IPS-NIHi11 (cell line): ENCODE results near the gene DNASE1.

ENCODE experiments used
- DNase-seq: peaks from one replicate; pipeline ENCODE4 v3.0.0; 2012; ENCODE audit warnings: mixed read lengths, low spot score

DNASE1 gene

DNA sequence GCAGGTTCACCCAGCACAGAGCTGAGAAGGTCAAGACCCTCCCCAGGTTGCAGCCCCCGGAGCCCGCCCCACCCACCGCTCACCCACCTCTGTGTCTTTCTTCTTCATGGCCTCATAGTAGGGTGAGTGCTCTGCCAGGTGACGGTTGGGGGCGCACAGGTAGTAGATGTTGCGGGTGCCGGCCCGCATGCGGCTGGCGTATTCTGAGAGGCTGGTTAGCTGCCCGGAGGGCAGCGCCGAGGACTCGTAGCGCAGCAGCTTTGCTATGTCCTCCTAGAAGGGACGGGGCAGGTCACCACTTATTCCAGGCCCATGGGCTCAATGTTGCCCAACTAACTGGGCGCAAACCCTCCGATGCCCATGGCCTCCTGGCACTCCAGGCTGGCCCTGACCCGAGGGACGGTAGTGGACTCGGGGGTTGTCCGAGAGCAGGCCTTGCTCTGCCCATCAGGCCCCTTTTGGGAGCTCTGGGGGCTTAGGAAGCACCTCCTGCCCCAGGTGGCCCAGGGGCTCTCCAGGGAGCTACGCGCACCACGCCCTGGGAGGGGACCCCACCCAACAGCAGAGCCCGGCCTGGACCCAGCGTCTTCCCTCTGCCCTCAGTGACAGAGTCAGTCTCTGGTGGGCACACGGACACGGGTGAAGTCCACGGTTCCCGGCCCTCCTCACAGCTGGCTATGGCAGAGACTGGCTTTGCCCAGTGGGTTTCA, 9.9 kb downstream of the DNASE1 start:
- no peak for DNase-seq

DNA sequence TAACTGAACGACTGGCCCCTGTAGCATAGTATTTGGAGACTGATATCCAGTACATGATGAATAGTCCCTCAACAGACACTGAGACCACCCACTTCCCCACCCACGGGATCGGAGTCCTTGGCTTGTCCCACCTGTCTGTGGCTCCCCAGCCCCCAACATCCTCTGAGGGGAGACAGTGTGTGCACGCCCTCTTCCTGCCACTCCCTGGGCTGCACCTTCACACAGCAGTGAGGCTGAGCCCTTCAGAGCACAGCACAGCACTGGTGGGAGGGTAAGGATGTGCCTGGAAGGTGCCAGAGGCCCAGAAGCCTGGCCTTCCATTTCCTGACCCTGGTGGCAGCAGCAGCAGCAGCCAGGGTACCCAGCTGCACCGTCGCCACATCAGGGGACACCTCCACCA, 11.0 kb downstream of the DNASE1 start:
- DNase-seq: no peak

DNA sequence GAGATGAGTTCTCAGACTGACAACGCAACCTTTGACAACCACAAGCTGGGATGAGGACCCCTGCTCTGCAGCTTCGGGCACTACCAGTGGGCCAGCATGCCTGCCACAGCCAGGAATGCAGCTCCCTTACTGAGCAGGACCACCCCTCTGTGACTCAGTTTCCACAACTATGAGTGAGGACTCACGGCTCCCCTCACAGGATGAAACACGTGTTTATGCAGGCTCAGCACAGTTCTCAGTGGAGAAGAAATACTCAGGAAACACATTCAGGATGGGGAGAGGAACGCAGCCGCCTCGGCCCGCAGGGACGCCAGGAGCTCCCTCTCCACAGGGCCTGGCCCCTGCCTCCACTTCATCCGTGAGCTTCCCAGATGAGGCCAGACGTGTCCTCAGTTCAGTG, 14.1 kb downstream of the DNASE1 start:
- no peak for DNase-seq

GRCh38 chr16:3669082-3669481, 14.6 kb downstream of the DNASE1 start:
- no peak for DNase-seq

- DNase-seq: no peak
These were observed 16.2 kb downstream of the DNASE1 start for GRCh38 chr16:3670711-3671110.

GRCh38 chr16:3671424-3671823, 16.9 kb downstream of the DNASE1 start:
- DNase-seq: no peak

GRCh38 chr16:3672571-3673041, 18.1 kb downstream of the DNASE1 start:
- DNase-seq: no peak

- no peak for DNase-seq
These were observed 18.7 kb downstream of the DNASE1 start for GRCh38 chr16:3673201-3673600.

DNA sequence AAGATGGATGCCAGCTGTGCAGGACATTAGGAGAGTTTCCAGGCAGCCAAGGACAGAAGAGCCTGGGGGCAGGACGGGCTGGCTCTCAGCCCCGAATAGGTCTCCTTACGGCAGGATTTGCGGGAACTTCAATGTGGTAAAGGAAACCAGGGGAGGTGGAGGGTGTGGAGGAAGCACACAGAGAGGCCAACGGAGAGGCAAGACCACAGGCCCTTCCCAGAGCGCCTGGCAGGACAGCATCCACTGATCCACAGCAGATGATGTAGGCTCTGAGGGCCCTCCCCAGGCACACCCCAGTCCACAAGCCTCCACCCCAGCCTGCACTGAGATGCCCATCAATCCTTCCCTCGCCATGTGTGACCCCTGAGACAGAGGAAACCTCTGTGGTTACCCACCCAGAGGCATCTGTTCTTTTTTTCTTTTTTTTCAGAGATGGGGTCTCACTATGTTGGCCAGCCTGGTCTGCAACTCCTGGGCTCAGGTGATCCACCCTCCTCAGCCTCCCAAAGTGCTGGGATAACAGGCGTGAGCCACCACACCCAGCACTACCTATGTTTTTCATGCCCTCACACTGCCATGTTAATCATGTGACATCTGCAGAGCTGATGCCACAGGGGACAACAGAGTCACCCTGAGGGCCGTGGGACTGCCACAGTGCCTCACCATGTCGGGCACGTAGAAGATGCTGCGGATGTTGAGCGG, 19.3 kb downstream of the DNASE1 start:
- no peak for DNase-seq

DNA sequence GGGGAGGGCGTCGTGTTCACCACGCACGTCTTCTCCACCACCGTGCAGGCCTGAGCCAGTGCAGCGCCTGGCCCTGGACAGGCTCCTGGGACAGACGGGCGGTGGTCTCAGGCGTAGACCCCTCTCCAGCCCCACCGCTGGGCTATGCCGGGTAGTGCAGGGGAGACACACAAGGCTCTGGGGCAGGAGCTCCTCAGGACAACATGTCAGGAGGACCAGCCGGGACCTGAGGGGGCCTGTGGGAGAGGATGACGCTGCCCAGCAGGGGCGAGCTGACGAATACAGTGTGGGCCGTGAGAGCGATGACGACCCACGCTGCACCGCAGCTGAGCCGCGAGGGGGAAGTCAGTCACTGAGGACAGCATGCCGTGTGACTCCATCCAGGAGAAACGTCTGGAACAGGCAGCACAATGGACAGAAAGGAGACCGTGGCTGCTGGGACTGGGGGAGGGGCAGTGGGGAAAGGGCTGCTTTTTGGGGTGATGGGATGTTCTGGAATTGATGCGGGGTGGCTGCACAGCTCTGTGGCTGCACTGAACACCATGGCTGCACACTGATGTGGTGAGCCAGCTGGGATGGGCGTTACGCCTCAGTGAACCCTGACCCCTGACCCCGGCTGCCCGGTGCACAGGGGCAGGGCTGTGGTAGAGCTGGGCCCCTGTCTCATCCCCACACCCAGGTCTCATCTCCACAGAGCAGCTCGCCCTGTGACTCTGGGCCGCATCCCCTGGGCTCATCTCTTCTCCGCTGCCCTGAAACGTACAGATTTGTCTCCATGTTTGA, 20.2 kb downstream of the DNASE1 start:
- peak; percentile 80 for DNase-seq

GRCh38 chr16:3675601-3676130, 21.2 kb downstream of the DNASE1 start:
- DNase-seq: no peak

GRCh38 chr16:3677994-3678393, 23.5 kb downstream of the DNASE1 start:
- DNase-seq: no peak

DNA sequence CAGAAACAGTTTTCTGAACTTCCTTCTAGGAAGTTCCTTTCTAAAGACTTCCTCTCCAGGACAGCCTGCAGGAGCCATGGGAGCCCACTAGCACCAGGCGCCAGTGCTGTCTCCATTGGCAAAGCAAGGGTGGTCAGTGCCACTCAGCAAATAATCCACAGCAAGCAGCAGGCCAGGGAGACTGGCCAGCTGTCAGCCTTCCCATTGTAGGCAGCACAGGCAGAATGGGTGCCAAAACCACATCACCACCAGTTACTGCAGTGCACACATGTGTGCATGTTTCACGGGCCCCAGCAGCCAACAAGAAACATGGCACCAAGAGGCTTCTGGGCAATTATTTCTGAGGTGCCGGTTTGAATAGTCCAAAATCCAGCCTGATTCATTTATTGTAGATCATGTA, 26.7 kb downstream of the DNASE1 start:
- no peak for DNase-seq

GRCh38 chr16:3687021-3687420, 32.5 kb downstream of the DNASE1 start:
- no peak for DNase-seq

DNA sequence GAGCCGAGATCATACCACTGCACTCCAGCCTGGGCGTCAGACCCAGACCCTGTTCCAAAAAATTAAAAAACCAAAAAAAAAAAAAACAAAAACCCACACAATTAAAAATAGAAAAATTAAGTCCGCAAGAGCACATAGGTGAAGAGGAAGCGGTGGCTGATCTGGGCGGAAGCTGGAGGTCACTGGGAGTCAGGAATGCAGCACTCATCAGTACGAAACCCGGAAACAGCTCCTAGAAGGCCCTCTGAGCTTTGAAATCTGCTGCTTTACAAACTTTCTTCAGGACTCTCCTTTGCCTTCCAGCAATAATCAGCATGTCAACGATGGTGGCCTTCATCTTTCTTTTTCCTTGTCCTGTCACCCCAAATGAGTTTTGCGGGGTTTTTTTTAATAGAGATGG, 33.3 kb downstream of the DNASE1 start:
- DNase-seq: no peak

GRCh38 chr16:3689731-3690130, 35.2 kb downstream of the DNASE1 start:
- DNase-seq: no peak

GRCh38 chr16:3690470-3690928, 36.0 kb downstream of the DNASE1 start:
- DNase-seq: peak; percentile 92

DNA sequence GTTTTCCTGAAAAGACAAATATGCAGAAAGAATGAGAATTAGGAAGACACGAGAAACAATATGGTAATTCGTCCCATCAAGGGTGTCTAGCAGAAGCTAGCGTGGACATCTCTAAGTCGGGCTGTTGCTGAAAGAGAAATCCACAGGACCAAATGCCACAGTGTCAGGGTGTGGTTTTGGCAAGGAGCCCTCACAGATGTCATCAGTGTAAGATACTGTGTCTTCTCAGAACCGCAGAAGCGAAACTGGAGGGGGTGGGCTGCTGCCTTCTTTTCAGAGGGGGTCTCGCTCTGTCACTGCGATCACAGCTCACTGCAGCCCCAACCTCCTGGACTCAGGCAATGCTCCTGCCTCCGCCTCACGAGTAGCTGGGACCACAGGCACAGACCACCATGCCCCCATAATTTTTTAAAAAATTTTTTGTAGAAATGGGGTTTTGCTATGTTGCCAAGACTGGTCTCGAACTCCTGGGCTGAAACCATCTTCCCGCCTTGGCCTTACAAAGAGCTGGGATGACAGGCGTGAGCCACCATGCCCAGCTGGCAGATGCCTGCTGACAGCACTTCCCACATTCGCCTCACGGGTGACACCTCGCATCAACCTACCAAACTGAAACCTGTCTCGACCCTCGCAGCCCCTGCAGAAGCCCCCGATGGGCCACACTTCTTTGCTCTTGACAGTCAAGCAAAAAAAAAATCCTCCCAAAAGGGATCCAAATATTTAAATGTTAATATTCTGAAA, 36.7 kb downstream of the DNASE1 start:
- DNase-seq: no peak

DNA sequence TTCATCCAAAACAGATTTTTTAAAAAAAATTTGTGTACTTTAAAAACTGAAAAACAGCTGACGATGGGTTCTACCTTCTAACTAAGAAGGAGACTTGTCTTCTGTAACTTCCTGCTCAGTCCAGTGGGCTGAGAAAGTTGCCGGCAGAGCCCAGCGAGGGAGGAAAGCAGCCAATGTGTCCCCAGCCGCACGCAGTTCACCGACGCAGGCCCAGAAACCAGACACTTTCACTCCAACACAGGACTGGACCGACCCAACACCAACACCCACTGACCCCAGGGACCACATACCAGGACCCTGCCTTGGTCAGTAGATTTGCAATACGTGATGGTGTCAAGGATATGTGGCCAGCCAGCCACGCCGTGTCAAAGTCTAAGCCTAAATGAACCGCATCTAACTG, 37.3 kb downstream of the DNASE1 start:
- no peak for DNase-seq

DNA sequence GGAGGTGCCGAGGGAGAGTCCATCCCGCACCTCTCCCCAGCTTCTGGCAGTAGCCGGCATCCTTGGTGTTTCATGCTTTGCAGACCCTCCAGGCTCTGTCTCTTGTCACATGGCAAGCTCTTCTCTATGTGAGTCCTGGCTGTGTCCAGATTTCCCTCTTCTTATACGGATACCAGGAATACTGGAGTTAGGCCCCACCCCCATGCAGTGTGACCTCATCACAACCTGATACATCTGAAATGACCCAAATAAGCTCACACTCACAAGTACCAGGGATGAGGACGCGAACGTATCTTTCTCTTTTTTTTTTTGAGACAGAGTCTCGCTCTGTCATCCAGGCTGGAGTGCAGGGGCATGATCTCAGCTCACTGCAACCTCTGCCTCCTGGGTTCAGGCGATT, 39.6 kb downstream of the DNASE1 start:
- DNase-seq: no peak

DNA sequence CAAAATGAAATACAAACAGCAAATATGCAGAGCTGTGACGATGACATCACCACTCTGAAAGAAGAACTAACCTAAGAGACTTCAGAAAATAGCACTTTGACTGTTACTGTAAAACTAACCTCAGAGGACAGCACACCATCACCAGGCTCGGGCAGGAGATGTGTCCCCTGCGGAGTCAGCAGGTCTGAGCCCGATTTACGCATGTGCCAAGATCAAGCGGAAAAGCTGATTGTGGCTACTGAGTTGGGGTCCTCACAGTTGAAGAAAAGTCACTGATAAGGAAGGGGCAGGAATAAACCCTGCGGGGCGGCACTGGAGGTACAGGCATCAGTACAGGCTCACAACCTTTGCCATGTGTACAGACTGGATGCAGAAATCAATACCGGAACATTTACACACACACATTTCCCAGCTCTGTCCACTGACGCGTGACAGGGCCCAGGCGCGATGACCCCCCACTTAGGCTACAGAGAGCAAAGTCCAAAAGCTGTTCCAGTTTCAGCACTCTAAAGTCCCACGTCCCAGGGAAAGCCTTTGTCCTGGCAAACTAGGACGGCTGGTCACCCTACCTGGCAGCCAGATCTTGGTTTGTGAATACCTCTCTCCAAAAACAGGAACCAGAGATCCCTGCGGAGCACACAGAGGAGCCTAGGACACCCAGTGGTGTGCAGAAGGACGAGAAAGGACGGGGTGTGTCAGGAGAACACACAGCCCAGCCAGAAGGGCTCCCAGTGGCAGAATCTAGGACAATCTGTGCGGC, 41.3 kb downstream of the DNASE1 start:
- no peak for DNase-seq
